Measurements from ENCODE around the gene MIPEP.

The MIPEP gene

DNA sequence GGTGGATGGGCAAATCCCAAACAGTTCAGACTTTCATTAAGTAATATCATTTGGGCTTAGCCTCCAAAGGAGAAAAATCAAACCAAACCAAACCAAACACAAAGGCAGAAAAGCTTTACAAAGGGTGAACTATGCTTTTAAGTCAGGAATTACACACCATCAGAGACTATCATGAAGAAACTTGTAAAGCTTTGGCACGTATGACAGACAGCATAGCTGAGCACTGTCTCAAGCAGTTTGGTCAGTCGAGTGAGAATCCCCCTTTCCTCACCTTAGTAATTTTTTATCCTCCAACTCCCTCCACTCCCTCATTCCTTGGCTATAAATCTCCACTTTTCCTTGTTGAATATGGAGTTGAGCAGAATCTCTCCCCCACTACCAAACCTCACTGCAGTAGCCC, 72.1 kb downstream of the MIPEP start:
- in situ Hi-C loops (cut with MboI; ENCODE audit: low sequenced_read_pairs): no loop called here

DNA sequence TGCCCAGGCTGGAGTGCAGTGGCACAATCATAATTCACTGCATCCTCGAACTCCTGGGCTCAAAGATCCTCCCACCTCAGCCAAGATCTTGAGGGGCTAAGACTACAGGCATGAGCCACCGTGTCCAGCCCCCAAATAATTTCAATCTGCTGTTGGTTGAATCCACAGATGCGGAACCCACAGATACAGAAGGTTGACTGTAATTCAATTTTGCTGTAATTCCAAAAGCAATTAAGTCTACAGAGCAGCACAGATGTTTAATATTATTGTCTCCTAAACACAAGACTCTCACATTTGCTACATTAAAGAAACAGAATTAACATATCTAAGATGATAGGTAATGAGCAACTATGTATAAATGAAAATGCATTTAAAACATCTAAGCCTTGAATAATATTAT, 75.6 kb downstream of the MIPEP start:
- in situ Hi-C loops (cut with MboI; ENCODE audit: low sequenced_read_pairs): no loop called here

DNA sequence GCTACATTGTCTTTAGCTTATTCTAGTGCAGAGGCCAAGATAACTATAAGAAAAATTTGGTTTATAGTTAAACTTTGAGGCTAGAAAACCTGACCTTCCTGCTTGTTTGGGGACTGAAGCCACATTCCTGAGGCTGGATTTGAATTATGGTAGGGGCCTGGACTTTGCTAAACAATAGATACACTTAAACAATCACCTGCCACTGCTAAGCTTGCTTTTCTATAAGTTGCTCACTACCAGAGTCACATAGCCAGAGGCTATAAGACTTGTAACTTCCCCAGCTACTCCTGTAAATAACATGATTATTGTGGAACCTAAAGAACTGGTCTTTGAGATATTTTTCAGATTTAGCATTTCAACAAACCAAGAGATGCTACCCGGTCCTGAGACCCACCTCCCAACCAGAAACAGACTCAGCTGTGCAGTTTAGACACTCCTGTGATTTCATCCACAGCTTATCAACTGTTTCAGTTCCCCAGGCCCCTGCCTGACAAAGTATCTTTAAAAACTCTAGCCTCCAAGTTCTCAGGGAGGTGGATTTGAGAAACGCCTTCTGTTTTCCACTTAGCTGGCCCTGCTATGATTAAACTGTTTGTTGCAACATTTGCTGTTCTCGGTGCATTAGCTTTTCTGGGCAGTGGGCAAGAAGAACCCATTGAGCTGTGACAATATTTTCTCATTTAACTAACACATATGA, 77.7 kb downstream of the MIPEP start:
- in situ Hi-C loops (cut with MboI; ENCODE audit: low sequenced_read_pairs): no loop called here

DNA sequence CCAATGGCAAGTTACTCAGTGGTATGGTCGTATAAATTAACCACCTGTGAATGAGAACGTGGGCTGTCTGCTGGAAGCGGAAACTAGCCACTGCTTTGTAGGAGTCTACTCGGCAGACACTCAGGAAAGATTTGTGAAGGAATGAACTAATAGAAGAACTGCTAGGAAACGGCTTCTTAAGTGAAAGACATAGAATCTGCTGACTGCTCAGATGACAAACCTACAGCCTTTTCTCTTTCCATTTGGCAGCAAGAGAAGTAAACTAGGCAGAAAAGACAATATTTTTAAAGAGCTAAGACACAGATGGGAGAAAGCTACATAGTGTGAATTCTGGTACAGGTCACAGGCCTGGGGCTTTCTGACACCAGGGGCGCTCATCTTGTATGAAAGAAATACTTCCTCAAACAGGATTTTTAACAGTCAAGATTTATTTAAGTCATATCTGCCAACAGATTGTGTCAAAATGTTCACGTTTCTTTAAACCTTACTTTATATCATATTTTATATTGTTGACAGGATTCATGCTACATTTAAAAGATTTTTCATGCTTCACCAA, 78.4 kb downstream of the MIPEP start:
- in situ Hi-C loops (cut with MboI; ENCODE audit: low sequenced_read_pairs): no loop called here

DNA sequence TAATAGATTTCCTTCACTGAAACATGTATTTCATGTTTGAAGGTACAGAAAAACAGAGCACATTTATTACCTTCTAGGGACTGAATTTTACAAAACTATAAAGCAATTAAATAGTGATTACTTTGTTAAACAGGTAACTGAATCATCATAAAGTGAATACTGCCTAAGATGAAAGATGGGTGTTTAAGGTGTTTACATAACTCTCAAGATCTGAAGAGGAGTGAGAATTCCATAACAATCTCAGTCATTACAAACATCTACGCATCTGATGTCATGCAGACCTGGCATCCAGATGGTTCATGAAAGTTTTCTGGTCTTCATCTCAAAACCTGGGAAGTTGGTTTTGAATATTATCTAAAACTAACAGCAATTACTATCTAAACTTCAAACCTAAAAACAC, 80.4 kb downstream of the MIPEP start:
- in situ Hi-C loops (cut with MboI; ENCODE audit: low sequenced_read_pairs): no loop called here

DNA sequence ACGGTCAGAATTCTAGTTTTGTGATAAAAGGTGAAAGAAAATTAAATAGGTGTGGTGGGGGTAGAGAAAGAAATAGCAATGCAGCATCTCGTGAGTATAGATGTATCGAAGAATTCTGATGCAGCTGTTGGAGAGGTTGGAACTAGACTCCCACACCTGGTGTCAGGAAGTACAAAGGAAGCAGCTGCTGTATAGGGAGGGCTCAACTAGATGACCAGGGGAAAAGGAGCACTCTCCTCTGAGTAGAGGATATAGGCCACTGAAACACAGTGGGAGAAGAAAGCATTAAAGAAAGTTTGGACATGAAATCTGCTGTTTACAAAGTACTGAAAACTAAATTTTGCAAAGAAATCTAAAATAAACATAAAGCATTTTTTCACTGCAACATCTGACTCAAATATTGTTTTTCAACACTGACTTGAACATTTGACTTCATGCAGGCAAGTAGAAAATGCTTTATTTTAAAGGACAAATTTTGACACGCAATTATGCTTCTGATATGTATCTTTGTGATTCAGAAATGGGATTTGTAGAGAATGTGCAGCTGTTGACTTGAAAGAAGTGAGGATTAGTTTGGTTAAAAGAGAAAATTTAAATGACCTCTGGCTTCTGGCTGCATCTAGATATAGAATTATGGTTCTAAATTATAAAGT, 82.2 kb downstream of the MIPEP start:
- in situ Hi-C loops (cut with MboI; ENCODE audit: low sequenced_read_pairs): no loop called here

DNA sequence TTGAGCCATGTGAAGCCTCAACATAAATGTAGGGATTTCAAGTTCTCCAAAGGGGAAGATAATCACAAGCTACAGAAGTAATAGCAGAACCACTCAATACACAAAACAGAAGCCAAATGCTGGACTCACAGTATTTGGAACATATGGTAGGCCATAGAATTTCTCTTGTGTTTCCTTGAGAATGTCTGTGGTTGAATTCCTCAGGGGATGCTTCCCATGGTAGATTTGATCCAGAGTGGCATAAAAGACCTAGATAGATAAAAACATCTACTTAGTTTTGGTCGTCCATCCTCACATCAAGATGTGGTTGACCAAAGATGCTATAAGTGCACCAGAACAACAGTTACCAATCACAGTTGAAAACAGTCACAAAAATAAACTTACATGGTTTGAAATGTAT, 83.4 kb downstream of the MIPEP start:
- in situ Hi-C loops (cut with MboI; ENCODE audit: low sequenced_read_pairs): no loop called here

DNA sequence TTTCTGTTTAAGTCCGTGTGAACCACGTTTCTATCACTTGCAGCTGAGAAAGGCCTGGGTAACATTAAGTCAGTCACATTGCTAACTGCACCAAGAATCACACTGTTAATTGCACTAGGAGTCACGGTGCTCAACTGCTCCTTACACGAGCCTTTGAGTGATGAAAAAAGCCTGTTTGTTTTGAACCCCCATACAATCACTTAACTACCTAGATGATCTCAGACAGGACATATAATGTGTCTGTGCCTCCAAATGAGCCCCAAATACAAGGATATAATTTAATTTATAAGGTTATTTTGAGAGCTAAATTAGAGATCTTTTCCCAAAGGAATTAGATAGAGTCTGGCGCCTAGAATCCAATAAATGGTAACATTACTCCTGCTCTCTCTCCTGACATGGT, 84.1 kb downstream of the MIPEP start:
- in situ Hi-C loops (cut with MboI; ENCODE audit: low sequenced_read_pairs): no loop called here

DNA sequence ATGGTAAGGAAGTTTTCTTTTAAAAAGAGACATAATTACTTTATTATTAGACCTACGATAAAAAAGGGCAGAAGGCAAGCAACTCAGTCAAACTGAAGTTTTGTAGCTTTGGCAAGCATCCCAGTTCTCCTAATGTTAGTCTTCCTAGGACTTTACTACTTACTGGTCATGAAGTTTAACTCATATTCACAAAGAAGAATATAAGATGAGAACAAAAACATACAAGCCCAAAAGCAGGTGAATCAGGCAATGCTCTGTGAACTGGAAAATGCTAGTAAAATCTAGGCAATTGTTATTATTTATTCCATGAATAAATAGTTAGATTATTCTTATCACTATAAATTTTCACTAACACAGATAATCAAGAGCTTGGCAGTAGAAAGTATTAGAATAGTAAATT, 85.0 kb downstream of the MIPEP start:
- in situ Hi-C loops (cut with MboI; ENCODE audit: low sequenced_read_pairs): no loop called here

DNA sequence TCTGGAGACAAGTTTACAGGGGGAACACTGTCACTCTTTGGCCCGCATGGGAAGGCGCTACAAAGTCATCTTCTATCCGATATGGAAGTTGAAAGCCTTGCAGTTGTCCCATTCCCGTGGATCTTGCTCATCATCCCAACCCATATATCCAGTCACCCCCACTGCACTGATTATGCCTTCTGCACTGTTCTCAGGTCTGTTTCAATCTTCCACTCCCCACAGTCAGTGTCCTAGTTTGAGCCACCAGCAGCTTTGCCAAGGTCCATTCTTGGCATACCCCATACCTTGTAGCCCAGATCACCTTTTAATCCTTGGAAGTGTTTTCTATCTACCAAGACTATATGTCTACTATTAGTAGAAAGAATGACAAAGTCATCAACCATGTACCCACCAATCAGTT, 88.1 kb downstream of the MIPEP start:
- in situ Hi-C loops (cut with MboI; ENCODE audit: low sequenced_read_pairs): no loop called here

DNA sequence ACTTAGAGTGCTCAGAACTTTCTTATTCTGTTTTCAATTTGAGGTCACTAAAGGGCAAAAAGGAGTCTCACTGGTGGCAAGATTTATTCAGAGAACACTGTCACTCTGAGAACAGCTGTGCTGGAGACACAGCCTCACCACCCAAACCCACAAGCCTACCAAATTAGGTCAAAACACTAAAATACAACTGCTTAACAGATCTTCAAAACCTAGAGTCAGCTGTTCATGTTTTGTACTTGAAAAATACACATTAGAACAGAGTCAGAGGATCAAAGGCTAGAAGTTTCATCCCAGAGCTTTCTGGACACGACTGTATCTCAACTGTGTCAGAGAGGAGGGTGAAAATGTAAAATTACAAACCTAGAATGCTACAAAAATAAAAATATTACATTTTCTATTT, 89.3 kb downstream of the MIPEP start:
- in situ Hi-C loops (cut with MboI; ENCODE audit: low sequenced_read_pairs): no loop called here

DNA sequence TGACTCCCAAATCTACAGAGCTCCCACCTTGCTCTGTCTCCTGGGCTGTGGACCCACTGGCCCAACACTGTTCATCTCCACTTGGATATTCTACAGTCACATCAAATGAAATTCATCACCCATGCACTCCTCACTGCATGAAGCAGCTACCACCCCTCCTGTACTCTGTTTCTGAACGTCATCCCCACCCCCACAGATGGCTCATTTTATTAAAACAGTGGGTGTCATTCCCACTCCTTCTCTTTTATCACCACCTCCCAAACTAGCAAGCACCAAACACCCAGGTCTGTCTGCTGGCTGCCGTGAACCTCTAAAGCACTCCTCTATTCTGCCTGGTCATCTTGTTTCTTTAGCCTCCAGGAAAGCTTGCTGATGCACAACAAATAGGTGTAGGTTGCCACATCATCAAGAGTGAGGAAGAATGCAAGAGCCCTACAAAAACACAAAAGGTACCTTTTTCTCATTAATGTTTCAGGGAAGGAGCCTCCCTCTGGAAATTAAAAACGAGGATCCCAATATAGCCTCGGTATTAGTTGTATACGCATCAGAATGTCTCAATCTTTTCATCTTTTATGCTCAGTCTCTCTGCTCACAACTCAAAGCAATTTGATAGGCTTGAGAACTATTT, 91.8 kb downstream of the MIPEP start:
- in situ Hi-C loops (cut with MboI; ENCODE audit: low sequenced_read_pairs): no loop called here

DNA sequence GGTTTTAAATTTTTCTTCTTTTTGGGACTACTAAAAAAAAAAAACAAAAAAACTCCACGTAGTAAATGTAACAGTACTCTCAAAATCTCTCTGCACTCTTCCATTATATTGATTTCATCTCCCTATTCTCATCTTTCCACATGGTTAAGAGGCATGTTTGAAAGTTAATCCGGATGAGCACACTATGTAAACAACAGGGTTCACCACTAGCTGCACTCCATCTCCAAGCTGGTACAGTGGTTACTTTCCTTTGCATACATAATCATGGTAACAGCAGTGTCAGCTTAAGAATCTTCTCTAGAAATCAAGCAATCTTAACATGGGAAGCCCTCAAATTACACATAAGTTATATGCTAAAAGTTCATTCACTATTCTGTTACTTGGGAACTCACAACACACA, 92.6 kb downstream of the MIPEP start:
- in situ Hi-C loops (cut with MboI; ENCODE audit: low sequenced_read_pairs): no loop called here

DNA sequence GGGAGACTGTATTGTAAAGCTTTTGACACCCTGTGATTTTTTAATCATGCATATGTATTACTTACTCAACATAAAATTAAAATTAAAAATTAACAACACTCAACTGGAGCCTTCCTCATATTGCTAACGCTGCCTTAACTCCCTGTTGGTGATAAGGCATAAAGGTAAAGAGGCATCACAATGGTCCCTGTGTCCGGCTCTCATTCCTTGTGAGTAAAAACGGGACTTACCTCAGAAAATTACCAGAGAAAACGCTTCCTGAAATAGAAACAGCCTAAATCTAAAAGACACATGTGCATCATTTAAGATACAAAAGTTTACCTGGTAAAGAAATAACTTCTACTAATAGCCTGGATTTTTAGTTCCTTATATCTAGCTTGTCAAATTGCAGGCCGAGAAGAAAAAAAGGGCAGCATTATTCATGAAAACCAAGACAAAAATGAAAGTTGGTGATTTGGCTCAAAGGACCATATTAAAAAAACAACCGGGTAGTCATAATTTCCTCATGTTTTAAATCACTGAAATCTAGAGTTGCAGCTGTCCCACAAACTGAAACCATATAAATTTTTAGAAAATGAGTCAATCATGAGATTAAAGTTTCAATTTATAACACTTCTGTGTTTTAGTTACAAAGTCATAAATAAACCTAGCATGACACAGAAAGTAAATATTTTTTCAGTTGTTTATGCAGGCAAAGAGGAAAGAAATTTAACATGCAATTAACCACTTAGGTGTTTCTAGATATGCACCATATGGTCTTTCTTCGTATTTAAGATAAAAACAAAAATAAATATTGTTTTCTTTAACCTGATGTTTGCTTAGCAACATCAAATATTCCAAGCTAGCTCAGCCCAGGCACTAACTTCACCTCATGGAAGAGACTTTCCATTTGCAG, 94.7 kb downstream of the MIPEP start:
- in situ Hi-C loops (cut with MboI; ENCODE audit: low sequenced_read_pairs): no loop called here

DNA sequence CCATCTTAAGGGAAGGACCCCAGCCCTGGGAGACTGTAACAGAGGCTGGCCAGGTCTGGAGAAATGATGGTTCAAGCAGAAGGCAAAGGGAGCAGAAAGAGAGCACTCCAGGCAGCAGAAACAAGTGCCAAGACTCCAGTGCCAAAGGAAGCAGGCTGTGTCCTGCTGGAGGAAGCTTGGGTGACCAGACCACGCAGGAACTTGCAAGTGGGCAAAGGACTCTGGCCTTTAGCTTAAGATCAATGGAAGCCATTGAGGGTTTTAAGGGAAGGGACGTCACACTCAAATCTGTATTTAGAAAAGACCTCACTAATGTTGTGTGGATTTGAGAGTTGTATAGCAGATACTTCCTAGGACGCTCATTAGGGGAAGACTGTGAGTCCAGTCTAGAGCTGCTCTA, 95.5 kb downstream of the MIPEP start:
- in situ Hi-C loops (cut with MboI; ENCODE audit: low sequenced_read_pairs): no loop called here

DNA sequence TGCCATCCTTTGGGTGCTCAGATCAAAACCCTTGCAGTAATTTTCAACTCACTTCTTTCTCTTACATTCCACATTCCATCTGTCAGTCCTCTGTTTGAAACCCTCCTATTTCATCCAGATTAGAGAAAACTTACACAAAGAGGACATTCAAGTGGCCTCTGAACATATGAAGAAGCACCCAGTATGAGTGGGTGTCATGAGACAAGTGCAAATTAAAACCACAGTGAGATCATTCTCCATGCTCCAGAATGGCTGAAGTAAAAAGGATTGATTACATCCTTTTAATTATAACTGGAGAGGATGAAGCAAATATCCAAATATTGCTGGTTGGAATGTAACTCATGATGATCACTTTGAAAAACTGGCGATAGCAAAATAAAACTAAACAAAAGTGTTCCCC, 96.5 kb downstream of the MIPEP start:
- in situ Hi-C loops (cut with MboI; ENCODE audit: low sequenced_read_pairs): no loop called here

DNA sequence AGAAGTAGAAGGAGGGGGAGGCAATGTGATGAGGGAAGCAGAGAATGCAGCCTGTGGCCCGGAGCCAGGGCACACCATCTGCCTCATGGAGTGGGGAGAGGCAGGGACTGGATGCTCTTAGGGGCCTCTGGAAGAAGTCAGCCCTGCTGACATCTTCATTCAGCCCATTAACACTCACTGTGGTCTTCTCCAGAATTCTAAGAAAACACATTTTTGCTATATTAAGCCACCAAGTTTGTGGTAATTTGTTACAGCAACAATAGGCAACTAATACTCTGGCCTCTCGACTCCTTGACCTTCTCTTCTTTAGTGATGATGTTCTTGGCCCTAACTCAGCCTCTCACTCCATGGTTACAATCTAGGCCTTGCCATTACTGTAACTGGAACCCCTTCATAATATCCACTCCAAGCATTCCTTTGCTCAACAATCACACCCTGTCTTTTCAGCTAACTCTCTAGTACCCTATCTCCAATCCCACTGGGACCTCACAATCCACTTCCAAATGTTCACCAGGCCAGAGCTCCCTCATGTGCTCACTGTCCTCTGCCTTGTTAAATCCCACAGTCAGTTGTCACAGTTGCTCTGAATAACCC, 98.5 kb downstream of the MIPEP start:
- in situ Hi-C loops (cut with MboI; ENCODE audit: low sequenced_read_pairs): no loop called here

DNA sequence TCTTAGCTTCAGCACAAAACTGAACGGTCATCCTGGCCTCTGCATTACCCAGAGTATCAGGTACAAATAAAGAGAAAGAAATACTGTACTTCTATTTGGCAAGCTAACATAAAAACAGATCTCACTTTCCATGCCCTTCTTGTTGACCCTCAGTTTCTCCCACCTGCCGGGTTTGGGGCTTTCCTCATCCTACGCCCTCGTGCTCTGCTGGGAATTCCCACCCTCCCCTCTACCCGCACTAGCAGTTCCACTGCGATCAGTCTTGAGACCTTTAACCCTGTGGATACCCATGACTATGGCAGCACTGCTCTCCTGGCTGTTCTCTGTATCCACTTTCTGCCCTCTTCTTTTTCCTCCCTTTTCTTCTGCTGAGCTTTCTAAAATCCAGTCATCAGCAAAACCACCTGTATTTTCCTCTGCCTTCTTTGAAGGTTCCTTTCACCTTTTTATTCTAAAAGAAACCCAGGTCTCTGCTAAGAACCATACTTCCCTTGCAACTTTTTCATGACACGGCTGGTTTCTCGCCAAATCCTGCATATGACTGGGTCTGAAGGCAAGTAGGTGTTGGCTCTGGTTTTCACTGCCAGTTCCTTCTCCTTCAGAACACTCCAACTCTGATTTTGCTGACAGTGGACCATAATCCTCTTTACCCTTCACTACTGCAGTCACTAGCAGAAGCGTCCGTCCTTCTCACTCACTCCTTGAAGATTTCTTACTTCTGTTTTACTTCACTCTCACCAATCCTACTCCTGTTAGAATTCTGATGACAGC, 99.4 kb downstream of the MIPEP start:
- in situ Hi-C loops (cut with MboI; ENCODE audit: low sequenced_read_pairs): no loop called here

DNA sequence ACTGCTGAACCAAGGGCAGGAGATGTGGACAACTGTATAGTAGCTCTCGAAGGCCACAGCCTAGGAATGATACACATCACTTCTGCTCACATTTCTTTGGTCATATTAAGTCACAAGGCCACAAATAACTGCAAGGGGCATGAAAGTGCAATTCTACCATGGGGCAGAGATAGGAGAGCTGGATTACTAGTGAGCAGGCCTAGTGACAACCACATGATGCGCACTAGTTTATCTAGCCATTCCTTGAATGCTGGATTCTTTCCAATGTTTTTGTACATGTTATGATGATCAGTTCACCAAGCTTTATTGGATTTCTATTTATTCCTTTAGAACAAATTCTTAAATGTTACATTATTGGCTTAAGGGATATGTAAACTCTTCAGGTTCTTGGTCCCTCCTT, 100.7 kb downstream of the MIPEP start:
- in situ Hi-C loops (cut with MboI; ENCODE audit: low sequenced_read_pairs): no loop called here

DNA sequence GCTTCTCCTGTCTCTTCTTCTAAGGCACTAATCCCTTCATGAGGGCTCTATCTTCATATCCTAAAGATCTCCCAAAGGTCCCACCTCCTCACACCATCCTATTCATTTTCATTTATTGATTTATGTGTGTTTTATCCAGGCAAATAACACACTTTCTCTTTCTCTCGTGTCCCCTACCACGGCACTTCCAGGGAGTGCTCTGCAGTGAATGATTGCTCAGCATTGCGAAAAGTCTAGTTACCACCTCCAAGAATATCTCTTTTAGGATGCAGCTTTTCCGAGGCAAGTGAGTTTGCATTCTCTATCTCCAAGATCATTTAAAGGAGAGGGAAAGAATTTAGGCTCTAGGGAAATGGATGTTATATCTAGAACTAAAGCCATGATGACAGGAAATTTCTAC, 101.7 kb downstream of the MIPEP start:
- in situ Hi-C loops (cut with MboI; ENCODE audit: low sequenced_read_pairs): no loop called here

Data from HL-60/S4 treated with phorbol 12-myristate 13-acetate at 8.2 ng/mL for 4 days and 3 days (cell line).